GM23338 (cell line): ENCODE data around the gene FYCO1.

Experiments used
- CTCF ChIP-seq, 2 experiments: fragments of 200-600 bp in 1 of 2; sonication (generic) in 1 of 2; conservative IDR thresholded peaks; 2 replicates each; pipeline versions ENCODE4 v1.5.1 to v1.6.1; 2016 to 2017; ENCODE audit warnings: antibody characterized with exemption in 2 of 2, low read depth in 2 of 2, mild to moderate bottlenecking in 2 of 2, moderate library complexity in 1 of 2
- EZH2 ChIP-seq: fragments of 200-600 bp; sonication (generic); IDR thresholded peaks from one replicate; pipeline ENCODE4 v1.8.0; 2017; ENCODE audit warnings: antibody characterized with exemption, mild to moderate bottlenecking, low read depth; ENCODE audit not compliant: unreplicated experiment
- JUNB ChIP-seq: IDR thresholded peaks from one replicate; pipeline ENCODE4 v1.6.1; 2016; ENCODE audit warnings: antibody characterized with exemption; ENCODE audit not compliant: unreplicated experiment
- POLR2AphosphoS5 ChIP-seq: IDR thresholded peaks from 2 replicates; pipeline ENCODE4 v1.6.1; 2016; ENCODE audit warnings: antibody characterized with exemption, low read depth

GRCh38 chr3:45880725-45881077 is 114.9 kb downstream of the FYCO1 start:
- TF ChIP-seq EZH2 (no peak), CTCF (conservative IDR thresholded peaks at IDR 0.05; ENCODE audit: low read depth in 2 of 2) (no peak), POLR2AphosphoS5 (no peak), JUNB (no peak)
